GM19455 (cell line): Measurements from ENCODE around the gene PPP1R3E.

Experiments used
- ATAC-seq: cut with Tn5 transposase; IDR thresholded peaks from one replicate; pipeline ENCODE4 v1.9.1; 2021; ENCODE audit not compliant: unreplicated experiment

The PPP1R3E gene

GRCh38 chr14:23322568-23323517, 20.2 kb upstream of the PPP1R3E start:
- no peak for ATAC-seq

- ATAC-seq: peak; percentile 23
Measured at GRCh38 chr14:23321572-23322547, 19.2 kb upstream of the PPP1R3E start.

GRCh38 chr14:23320584-23321571, 18.2 kb upstream of the PPP1R3E start, which contains the start of gene PABPN1:
Gene PABPN1, plus strand, starts transcription at chr14:23321457. Its CDS starts 13 bp downstream, at chr14:23321470.
- ATAC-seq: peak; percentile 90

GRCh38 chr14:23319746-23320583, 17.3 kb upstream of the PPP1R3E start:
- no peak for ATAC-seq

- no peak for ATAC-seq
Measured at GRCh38 chr14:23316300-23316699, 13.6 kb upstream of the PPP1R3E start.

- no peak for ATAC-seq
Measured at GRCh38 chr14:23310546-23310945, 7.9 kb upstream of the PPP1R3E start.

- ATAC-seq: no peak
Measured at GRCh38 chr14:23308721-23309445, 6.2 kb upstream of the PPP1R3E start.

DNA sequence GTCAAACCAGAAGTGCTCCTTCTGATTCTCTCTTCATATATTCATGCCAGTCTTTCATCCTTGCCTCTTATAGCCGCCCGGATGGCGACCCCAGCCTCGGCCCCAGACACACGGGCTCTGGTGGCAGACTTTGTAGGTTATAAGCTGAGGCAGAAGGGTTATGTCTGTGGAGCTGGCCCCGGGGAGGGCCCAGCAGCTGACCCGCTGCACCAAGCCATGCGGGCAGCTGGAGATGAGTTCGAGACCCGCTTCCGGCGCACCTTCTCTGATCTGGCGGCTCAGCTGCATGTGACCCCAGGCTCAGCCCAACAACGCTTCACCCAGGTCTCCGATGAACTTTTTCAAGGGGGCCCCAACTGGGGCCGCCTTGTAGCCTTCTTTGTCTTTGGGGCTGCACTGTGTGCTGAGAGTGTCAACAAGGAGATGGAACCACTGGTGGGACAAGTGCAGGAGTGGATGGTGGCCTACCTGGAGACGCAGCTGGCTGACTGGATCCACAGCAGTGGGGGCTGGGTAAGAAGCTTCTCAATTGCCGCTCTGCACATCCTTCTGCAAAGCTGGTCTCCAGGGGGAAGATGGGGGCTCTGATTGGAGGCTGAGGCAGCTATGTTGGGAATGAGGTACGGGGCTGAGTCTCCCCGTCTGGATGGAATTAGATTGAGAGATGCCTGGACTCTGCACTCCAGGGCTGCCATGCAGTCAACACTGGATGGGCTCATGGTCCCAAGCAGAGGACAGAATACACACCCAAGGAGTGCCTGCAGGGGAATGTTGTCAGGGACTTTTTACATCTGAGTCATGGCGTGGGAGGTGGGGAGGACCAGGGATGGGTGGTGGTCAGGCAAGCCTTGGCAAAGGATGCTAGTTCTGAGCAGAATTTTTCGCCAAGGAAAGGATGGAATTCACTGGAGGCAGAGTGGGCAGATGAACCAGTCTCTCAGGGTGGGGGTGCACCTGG, 5.3 kb upstream of the PPP1R3E start:
- ATAC-seq: no peak

GRCh38 chr14:23307146-23307530, 4.5 kb upstream of the PPP1R3E start:
- no peak for ATAC-seq

DNA sequence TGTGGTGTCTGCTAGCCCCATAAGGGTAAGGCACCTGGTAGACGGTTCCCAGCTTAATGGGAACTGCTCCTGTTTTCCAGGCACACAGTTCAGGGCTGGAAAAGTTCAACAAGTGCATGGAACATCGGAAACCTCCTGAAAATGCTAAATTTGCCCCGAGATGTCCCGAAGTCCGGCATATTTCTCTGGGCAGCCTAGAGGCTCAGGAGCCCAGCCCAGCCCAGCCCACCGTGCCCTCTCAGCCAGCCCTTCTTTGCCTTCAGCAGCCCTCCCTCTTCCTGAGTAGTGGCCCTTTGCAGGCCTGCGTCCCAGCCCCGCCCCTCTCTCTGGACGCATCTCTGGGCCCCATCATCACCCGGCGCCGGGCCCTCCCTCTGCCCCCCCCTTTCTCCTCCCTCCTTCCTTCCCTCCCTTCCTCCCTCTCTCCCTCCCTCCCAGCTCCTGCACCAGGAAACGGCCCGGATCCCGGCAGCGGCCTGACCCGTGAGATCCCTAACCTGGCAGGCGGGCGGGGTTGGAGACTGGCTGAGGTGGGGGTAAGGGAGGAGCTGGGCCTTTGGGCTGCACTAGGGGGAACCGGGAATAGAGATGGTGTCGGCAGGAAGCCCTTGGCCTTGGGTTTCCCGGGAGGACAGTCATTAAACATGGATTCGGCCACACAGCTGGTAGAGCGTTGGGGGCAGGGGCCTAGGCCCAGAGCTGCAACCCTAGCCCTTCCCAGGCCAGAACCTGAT, 3.9 kb upstream of the PPP1R3E start, which contains the start of gene BCL2L2:
TSS of gene BCL2L2 (plus strand) at position 422 of the 734 bp plus-strand sequence. CDS start 935 bp downstream, outside the sequence.
- ATAC-seq: no peak

GRCh38 chr14:23301969-23302289, 730 bp downstream of the PPP1R3E start:
- peak; percentile 19 for ATAC-seq

DNA sequence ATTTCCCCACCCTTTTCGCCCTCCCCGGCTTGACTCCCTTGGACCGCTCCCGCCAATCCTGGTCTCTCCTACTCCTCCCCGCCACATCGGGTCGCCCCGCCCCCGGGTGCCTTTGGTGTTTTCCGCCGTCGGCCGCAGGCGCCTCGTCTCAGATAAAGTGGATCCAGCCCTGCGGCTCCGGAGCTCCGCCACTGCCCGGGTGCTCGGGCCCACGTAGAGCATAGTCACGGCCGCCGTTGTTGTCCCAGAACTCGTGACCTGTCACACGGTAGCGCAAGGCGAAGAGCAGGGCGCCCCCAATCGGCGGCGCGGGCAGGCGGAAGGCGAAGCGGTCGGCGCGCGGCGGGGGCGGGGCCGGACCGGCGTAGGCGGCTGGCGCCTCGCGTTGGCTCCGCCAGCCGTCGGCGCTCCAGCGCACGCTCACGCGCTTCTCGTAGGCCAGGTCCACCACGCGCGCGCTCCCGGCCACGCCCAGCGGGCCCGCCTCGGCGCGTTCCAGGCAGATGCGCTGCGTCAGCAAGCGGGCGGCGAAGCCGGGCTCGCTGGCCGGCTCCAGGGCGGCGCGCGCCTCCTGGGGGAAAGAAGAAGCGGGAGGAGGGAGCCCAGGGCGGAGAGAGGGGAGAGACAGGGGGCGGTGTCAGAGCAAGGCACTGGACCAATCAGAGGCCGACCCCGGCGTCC, 1.2 kb downstream of the PPP1R3E start:
- ATAC-seq: peak; percentile 75

DNA sequence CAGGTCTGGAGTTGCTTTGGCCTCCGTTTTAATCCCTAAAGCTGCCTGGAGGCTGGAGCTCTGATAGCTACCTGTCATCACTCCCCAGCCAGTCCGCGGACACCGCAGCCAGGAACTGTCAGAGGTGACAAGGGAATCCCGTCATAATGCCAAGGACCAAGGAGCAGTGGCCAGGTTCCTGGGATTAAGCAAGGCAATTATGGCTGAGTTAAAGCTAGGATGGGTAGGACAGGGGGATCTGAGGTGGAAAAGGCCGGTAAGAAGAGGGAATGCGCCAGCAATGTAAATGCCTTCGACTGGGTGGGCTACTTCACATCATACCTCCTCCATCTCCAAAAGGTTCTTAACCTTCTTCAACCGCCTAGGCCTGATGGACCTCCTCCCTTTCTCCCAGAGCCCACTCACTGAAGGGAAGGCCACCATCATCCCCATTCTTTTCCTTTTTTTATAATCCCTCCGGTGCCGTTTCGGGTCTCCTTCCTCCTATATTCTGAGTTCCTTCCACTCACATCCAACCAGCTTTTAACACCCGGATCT, 1.9 kb downstream of the PPP1R3E start:
- no peak for ATAC-seq

- ATAC-seq: no peak
Measured at GRCh38 chr14:23299986-23300686, 2.5 kb downstream of the PPP1R3E start.

DNA sequence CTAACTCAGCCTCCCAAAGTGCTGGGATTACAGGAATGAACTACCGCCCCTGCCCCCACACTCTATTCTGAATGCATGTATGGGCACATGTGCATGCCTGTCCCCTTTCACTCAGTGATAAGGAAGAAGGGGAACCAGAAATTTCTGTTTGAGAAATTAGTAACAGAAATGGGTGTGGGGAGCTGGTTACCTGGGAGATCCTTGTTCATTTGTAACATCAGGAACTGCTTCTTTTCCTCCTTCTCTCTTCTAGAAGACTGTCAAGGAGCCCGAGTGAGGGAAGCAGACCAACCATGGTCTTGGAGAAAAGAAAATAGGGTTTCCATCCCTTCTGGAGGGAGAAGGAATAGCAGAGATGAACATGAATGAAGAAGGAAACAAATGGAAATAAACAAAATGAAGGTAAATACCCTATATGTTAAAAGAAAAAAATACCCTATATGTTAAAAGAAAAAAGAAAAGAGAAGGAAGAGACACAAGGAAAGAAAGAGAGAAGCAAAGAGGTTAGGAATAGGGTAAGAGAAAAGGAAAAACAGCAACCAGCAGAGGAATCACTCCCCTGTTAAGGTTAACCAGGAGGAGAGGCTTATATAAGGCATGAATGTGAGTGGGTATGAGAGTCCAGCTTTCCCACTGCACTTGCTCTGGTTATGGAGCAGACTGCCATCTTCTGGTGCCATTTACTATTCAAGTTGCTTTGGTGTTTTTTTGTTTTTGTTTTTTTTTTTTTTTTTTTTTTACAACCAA, 3.3 kb downstream of the PPP1R3E start:
- ATAC-seq: no peak
